Bladder microvascular endothelial cell (primary cell): ENCODE data around the gene CFAP53. TPM values are rescaled to one million over a fixed set of nuclear protein-coding genes. Genes with fewer than 3 reads are reported as not detected.

Experiments used
- total RNA-seq: library from RNA; depleted of rRNA; stranded (reverse); fragments of >200 nt; gene quantifications from 2 replicates; pipeline ENCODE4 v1.2.3, GENCODE V29; 2014

CFAP53 gene
- 0.16 and 0.31 TPM in 2 replicates for total RNA-seq

DNA sequence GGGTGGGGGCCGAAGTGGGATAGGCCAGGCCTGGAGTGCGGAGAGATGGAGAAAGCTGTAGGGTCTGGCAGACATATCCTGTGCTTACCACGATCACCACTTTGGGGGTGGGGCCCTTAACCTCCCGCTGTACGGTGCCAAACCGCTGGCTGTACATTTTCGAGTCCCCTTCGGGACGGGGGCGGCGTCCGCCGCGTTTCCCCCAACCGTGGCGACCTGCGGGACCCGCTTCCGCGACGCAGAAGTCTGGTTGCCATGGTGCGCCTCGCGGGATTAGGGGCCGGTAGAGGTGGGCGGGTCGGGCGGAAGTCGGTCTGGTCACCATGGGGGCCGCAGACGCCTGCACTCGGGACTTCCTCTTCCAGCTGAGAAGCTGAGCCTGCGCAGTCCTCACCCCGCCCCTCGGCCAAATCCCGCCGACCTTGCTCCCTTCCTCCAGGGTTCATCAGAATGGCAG is at the start of gene CFAP53:
Gene CFAP53 (minus strand): TSS at position 248 of the 457 bp plus-strand sequence. CDS start 91 bp downstream, at position 157.

DNA sequence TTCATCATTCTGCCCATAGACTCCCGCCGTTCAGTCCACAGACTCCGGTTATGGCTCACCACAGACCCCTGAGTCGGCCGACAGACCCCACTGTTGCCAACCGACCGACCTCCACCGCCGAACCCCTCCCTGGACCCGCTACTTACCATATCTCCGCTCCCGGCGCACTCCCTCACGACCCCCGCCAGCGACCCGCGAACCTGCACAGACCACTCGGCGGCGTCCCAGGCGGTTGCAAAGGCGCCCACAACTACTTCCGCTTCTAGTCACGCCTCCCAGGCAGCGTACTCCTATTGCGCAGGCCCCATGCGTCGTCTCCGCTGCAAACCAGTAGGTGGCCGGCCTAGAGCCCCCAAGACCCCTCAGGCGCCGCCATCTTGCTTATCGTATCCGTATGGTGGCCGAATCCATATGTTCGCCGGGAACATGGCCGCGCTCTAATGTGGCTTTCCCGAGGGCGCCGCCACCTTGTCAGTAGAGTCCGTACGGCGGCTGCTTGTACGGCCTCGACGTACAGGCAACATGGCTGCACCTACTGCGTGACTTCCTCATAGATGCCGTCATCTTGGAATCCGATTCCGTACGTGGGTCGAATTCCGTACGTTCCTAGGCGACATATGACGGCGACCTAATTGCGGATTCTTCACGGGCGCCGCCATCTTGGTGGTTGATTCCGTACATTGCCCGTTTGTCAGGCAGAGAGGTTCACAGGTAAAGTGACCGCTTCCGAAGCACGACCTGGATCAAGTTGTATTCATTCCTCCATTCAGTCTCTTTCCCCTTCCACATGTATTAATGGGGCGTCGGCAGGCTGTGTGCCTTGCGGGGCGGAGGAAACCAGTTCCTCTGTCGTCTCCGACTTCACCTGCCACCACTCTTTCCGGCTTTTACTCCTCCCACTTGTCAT is 21.4 kb upstream of the CFAP53 start, which contains the start of gene CXXC1:
Gene CXXC1 (minus strand): TSS at position 252 of the 907 bp plus-strand sequence. CDS start 103 bp downstream, at position 149.

DNA sequence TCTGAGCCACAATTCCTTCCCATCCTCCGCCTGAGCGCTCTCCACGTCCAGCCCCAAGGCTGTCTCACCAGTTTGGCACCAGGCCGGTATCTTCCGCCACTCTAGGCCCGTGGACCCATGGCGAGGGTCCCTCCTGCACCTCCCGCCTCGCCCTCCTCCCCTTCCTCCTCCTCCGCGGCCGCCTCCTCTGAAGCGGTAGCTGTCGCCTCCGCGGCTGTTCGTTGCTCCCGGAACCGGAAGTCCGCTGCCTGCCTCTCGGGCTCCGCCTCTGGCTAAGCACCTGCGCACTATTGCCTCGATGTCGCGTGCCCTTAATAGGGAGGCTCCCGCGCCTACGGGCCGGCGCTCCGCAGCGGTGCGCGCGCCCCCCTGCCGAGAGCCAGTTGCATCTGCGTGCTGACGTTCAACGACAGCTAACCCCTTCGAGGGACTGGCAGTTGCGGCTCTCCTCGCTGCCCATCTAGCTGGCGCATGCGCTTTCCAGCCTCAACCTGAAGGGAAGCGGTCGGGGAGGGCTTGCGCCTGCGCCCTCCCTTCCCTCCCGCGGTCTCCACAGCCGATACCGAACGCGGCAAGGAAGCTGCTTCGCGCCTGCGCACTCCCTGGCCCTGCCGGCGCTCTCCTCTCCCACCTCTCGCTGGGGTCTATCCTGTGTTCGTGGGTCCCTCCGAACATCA is 15.1 kb upstream of the CFAP53 start, which contains the start of gene MBD1:
Gene MBD1 (minus strand): TSS at position 229 of the 677 bp plus-strand sequence. CDS start 1,531 bp downstream, outside the sequence.

DNA sequence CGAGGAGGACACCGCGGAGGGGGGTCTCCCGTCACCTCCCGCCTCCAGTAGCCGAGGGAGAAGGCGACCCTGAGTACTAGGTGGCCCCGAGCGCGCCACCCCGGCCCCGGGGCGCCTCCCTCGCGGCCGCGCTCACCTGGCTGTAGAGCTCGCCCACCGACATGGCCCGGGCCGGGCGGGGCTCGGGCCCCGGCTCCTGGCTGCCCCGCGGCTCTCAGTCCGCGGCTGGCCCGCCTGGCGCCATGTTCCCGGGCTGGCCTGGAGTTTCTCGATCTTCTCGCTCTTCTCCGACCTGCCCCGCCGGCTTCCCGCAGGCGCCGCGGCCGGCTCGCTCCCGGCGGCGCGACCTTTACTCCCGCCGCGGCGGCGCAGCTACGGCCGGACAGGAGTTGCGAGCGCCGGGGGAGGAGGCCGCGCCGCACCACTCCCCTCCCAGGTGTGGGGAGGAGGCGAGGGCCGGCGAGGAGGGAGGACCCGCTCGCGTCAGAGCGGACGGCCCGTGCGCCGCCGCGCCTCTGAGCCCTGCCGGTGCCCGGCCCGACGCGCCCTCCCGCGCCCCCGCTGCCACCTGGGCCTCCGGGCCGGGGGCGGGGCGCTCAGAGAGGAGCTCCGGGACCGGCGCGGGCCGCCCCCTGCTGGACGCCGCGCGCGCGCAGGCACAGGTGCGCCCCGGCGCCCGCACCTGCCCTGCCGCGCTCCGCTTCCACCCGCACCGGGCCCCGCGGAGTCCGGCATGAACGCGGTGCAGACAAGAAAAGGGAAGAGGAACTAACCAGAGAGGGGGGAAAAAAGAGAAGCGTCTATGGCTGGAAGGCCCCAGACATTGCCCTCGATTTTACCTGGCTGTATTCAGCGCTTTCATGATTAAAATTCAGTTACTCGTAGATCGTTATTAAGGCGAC is 71.4 kb downstream of the CFAP53 start, which contains the start of gene MYO5B:
Gene MYO5B (minus strand): TSS at position 517 of the 902 bp plus-strand sequence. CDS start 354 bp downstream, at position 163.

Other genes starting within 250 kb of the CFAP53 start
- 0.31 and 1.1 TPM in 2 replicates for gene MYO5B, start 71.3 kb downstream of the CFAP53 start, total RNA-seq
- 41.1 and 71.3 TPM in 2 replicates for gene MBD1, start 15.0 kb upstream of the CFAP53 start, total RNA-seq
- 33.4 and 54.4 TPM in 2 replicates for gene CXXC1, start 21.2 kb upstream of the CFAP53 start, total RNA-seq
- gene SKA1, start 108.6 kb upstream of the CFAP53 start, total RNA-seq: 5.6 and 10.7 TPM in 2 replicates